ENCODE data around the gene STEAP2.
"Not testable (repeated sequence)": the region's sequence is repeated elsewhere in the genome, so short reads cannot be mapped to it uniquely, and the experiment has no call there.

STEAP2 gene

GRCh38 chr7:90233569-90233968 is 22.0 kb downstream of the STEAP2 start:
- no peak for DNase-seq (ENCODE audit: low read depth)

- DNase-seq (ENCODE audit: low read depth) = no peak
Measured at GRCh38 chr7:90236721-90237289, 25.3 kb downstream of the STEAP2 start.

GRCh38 chr7:90238022-90238421 is 26.5 kb downstream of the STEAP2 start:
- no peak for DNase-seq (ENCODE audit: low read depth)

- DNase-seq (ENCODE audit: low read depth) = no peak
Measured at GRCh38 chr7:90238583-90238982, 27.0 kb downstream of the STEAP2 start.

- DNase-seq (ENCODE audit: low read depth) = no peak
Measured at GRCh38 chr7:90239050-90239449, 27.5 kb downstream of the STEAP2 start.

GRCh38 chr7:90239625-90240228 is 28.2 kb downstream of the STEAP2 start:
- DNase-seq (ENCODE audit: low read depth) = no peak

GRCh38 chr7:90242369-90243168 is 31.0 kb downstream of the STEAP2 start:
- DNase-seq (ENCODE audit: low read depth) = no peak

- DNase-seq (ENCODE audit: low read depth) = no peak
Measured at GRCh38 chr7:90243556-90243955, 32.0 kb downstream of the STEAP2 start.

GRCh38 chr7:90244565-90244908 is 33.0 kb downstream of the STEAP2 start:
- DNase-seq (ENCODE audit: low read depth) = no peak

GRCh38 chr7:90244909-90245851 is 33.6 kb downstream of the STEAP2 start, which contains the start of gene CFAP69:
Gene CFAP69 (plus strand): TSS chr7:90245174. CDS start chr7:90245425, 251 bp downstream.
- peak; percentile 22 for DNase-seq (ENCODE audit: low read depth)

GRCh38 chr7:90246171-90246570 is 34.6 kb downstream of the STEAP2 start:
- DNase-seq (ENCODE audit: low read depth) = no peak

- no peak for DNase-seq (ENCODE audit: low read depth)
Measured at GRCh38 chr7:90248706-90249105, 37.2 kb downstream of the STEAP2 start.

GRCh38 chr7:90250601-90251303 is 39.2 kb downstream of the STEAP2 start:
- no peak for DNase-seq (ENCODE audit: low read depth)

- no peak for DNase-seq (ENCODE audit: low read depth)
Measured at GRCh38 chr7:90251304-90251635, 39.7 kb downstream of the STEAP2 start.

- not testable (repeated sequence) for DNase-seq (ENCODE audit: low read depth)
Measured at GRCh38 chr7:90256011-90256410, 44.5 kb downstream of the STEAP2 start.

GRCh38 chr7:90256778-90257177 is 45.2 kb downstream of the STEAP2 start:
- no peak for DNase-seq (ENCODE audit: low read depth)

- no peak for DNase-seq (ENCODE audit: low read depth)
Measured at GRCh38 chr7:90261441-90261840, 49.9 kb downstream of the STEAP2 start.

GRCh38 chr7:90262438-90262837 is 50.9 kb downstream of the STEAP2 start:
- DNase-seq (ENCODE audit: low read depth) = no peak

GRCh38 chr7:90266808-90267207 is 55.3 kb downstream of the STEAP2 start:
- DNase-seq (ENCODE audit: low read depth) = no peak

GRCh38 chr7:90267263-90267858 is 55.8 kb downstream of the STEAP2 start:
- no peak for DNase-seq (ENCODE audit: low read depth)

- DNase-seq (ENCODE audit: low read depth) = no peak
Measured at GRCh38 chr7:90269163-90269562, 57.6 kb downstream of the STEAP2 start.

Measured in HS-27A (cell line).